Fibroblast of lung (primary cell): ENCODE measurements around the gene PDE4B. TPM values are rescaled to one million over a fixed set of nuclear protein-coding genes. Genes with fewer than 3 reads are reported as not detected.

ENCODE experiments used
- DNase-seq, 2 donors: peaks; one replicate each; pipeline versions ENCODE4 v3.0.0 to v3.0.0-alpha.2; 2010; ENCODE audit warnings: low read depth in 2 of 2
- H2AFZ ChIP-seq: 2 replicates; pipeline ENCODE4 v1.5.1; 2012; ENCODE audit warnings: low read length, control low read depth, inconsistent platforms
- H3K27ac ChIP-seq: 2 replicates; pipeline ENCODE4 v1.5.1; 2011; ENCODE audit warnings: low read length, control low read depth; ENCODE audit not compliant: insufficient read depth
- H3K27me3 ChIP-seq: 2 replicates; pipeline ENCODE4 v1.5.1; 2011; ENCODE audit warnings: mild to moderate bottlenecking, low read length; ENCODE audit not compliant: control insufficient read depth, insufficient read depth
- H3K36me3 ChIP-seq: 2 replicates; pipeline ENCODE4 v1.5.1; 2011; ENCODE audit warnings: low read length; ENCODE audit not compliant: control insufficient read depth, insufficient read depth
- H3K4me1 ChIP-seq: 2 replicates; pipeline ENCODE4 v1.5.1; 2011; ENCODE audit warnings: low read length; ENCODE audit not compliant: control insufficient read depth, insufficient read depth; ENCODE audit errors: extremely low read depth
- H3K4me2 ChIP-seq: 2 replicates; pipeline ENCODE4 v1.5.1; 2011; ENCODE audit warnings: low read length, control low read depth; ENCODE audit not compliant: insufficient read depth; ENCODE audit errors: extremely low read depth
- H3K4me3 ChIP-seq, 4 experiments: fragments of 200-600 bp in 1 of 4; sonication (generic) in 1 of 4; replicated peaks in 1 of 4; 2 replicates each; pipeline ENCODE4 v1.5.1; 2011 to 2016; ENCODE audit warnings: low read length in 4 of 4, low read depth in 3 of 4, mild to moderate bottlenecking in 3 of 4, control low read depth in 2 of 4, inconsistent platforms in 1 of 4, mixed read lengths in 1 of 4; ENCODE audit not compliant: insufficient read depth in 1 of 4; ENCODE audit errors: control extremely low read depth in 1 of 4
- H3K79me2 ChIP-seq: 2 replicates; pipeline ENCODE4 v1.5.1; 2012; ENCODE audit warnings: mild to moderate bottlenecking, low read length, inconsistent platforms; ENCODE audit not compliant: control insufficient read depth, insufficient read depth
- H3K9ac ChIP-seq: 2 replicates; pipeline ENCODE4 v1.5.1; 2011; ENCODE audit warnings: mild to moderate bottlenecking, low read length, control low read depth; ENCODE audit not compliant: insufficient read depth
- H3K9me3 ChIP-seq: 2 replicates; pipeline ENCODE4 v1.5.1; 2012; ENCODE audit warnings: low read depth, low read length; ENCODE audit not compliant: control insufficient read depth, insufficient read depth
- H4K20me1 ChIP-seq: 2 replicates; pipeline ENCODE4 v1.5.1; 2011; ENCODE audit warnings: low read length; ENCODE audit not compliant: control insufficient read depth, insufficient read depth; ENCODE audit errors: extremely low read depth
- EZH2 ChIP-seq: IDR thresholded peaks from 2 replicates; pipeline ENCODE4 v1.5.1; 2012; ENCODE audit warnings: low read length, control low read depth, mild to moderate bottlenecking; ENCODE audit errors: missing control alignments
- polyA plus RNA-seq, 2 donors: library from polyadenylated mRNA; depleted of rRNA in 1 of 2; stranded (reverse) in 1 of 2; unstranded in 1 of 2; fragments of >200 nt; gene quantifications; 2 replicates each; pipeline ENCODE4 v1.2.1, GENCODE V29; 2011 to 2012; ENCODE audit warnings: missing spikeins in 1 of 2
- total RNA-seq: library from RNA; depleted of rRNA; stranded (reverse); fragments of >200 nt; gene quantifications from 2 replicates; pipeline ENCODE4 v1.2.1, GENCODE V29; 2014
- TF ChIP-seq, protein P1 (sequence below), 2 donors: IDR thresholded peaks in 1 of 2; conservative IDR thresholded peaks in 1 of 2; 1 replicate in 1 of 2; 2 replicates in 1 of 2; pipeline ENCODE4 v1.5.1; 2011 to 2012; ENCODE audit warnings: low read length in 2 of 2, control low read depth in 1 of 2, inconsistent platforms in 1 of 2, low read depth in 1 of 2, mild to moderate bottlenecking in 1 of 2

The PDE4B gene
- total and polyA plus RNA-seq, 2 donors (not counting 1 experiment from before 2014, with no cell fraction given), result 3.7 to 19.8 TPM

DNA sequence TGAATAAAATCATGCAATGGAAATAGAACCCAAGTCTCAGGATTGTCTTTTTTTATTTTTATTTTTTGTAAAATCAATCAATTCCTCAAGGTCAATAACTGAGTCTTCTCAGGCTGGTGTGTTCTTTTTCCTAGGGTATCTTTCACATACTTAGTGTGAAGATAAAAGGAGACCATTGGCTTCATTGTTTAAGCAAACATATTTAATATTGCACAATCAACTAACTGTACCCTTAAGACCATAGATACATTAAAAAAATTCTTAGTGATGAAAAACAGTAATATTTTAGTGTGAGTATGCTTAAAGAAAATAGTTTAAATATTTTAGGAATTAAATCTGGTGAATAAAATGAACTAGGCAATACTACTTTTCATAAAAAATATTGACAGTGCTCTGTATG lies 31.4 kb downstream of the PDE4B start:
- DNase-seq, result no peak
- no peak for TF ChIP-seq EZH2
- H3K27me3 ChIP-seq, result no peaks in the 10 kb centered on the region
- no peaks in the 10 kb centered on the region for H3K36me3 ChIP-seq
- H3K9ac ChIP-seq, result no peak overlapping the region
- no peaks in the 10 kb centered on the region for H3K9me3 ChIP-seq
- no peaks in the 10 kb centered on the region for H3K79me2 ChIP-seq
- no peak overlapping the region for H3K4me3 ChIP-seq
- H3K27ac ChIP-seq, result no peak overlapping the region
- peaks cover 14% of the 10 kb centered on the region for H3K4me1 ChIP-seq
- no peaks in the 10 kb centered on the region for H4K20me1 ChIP-seq
- no peak overlapping the region for H3K4me2 ChIP-seq
- no peak overlapping the region for H2AFZ ChIP-seq

DNA sequence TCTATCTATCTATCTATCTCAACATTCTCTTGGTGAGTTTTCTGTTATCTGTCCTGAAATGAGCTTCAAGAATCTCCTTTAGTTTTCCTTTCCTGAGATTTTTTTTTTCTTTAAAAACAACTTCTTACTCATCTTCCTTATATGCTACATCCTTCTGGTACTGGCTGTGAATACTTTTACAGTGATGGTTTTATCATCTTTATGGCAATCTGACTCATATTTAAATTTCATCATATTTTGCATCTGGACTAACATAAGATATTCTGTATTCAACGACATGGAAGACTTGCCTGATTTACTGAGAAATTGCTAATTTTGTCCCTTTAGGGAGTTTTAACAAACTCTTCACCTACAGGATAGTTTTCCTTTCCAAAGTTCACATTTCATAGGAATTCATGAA lies 33.0 kb downstream of the PDE4B start:
- Histone ChIP-seq H3K27me3 (no peaks in the 10 kb centered on the region), H3K4me1 (peaks cover 16% of the 10 kb centered on the region)
- peak; percentile 77 to 85 for DNase-seq

DNA sequence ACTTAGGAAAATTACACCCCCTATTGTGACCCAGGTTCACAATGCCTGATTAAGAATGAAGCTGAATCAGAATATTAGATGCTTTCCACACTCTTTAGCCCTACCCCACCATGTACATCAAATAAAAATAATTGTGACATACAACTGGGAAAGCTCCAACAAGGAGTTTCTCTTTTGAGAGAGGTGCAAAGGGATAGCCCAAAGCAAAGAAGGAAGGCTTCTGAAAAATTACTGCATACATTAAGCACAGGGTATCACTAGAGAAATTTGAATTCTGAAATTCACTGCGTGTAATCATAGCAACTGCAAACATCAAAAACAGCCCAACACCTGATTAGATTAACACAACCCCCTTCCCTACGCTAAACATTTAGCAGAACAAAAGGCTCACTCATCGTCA lies 34.1 kb downstream of the PDE4B start:
- H3K27me3 ChIP-seq, result no peaks in the 10 kb centered on the region
- H3K9me3 ChIP-seq, result no peaks in the 10 kb centered on the region
- H3K27ac ChIP-seq, result peak overlapping the region; percentile 63
- H3K4me2 ChIP-seq, result no peak overlapping the region
- no peaks in the 10 kb centered on the region for H3K79me2 ChIP-seq
- peaks cover 15% of the 10 kb centered on the region for H3K4me1 ChIP-seq
- no peak overlapping the region for H2AFZ ChIP-seq
- no peaks in the 10 kb centered on the region for H4K20me1 ChIP-seq
- no peak overlapping the region for H3K9ac ChIP-seq
- no peak for TF ChIP-seq EZH2
- TF ChIP-seq, protein P1, sequence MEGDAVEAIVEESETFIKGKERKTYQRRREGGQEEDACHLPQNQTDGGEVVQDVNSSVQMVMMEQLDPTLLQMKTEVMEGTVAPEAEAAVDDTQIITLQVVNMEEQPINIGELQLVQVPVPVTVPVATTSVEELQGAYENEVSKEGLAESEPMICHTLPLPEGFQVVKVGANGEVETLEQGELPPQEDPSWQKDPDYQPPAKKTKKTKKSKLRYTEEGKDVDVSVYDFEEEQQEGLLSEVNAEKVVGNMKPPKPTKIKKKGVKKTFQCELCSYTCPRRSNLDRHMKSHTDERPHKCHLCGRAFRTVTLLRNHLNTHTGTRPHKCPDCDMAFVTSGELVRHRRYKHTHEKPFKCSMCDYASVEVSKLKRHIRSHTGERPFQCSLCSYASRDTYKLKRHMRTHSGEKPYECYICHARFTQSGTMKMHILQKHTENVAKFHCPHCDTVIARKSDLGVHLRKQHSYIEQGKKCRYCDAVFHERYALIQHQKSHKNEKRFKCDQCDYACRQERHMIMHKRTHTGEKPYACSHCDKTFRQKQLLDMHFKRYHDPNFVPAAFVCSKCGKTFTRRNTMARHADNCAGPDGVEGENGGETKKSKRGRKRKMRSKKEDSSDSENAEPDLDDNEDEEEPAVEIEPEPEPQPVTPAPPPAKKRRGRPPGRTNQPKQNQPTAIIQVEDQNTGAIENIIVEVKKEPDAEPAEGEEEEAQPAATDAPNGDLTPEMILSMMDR (conservative IDR thresholded peaks at IDR 0.05 in 1 of 2, IDR thresholded peaks at IDR 0.05 in 1 of 2; ENCODE audit: low read depth in 1 of 2, low read length in 2 of 2), result no peak
- no peak for DNase-seq
- no peaks in the 10 kb centered on the region for H3K36me3 ChIP-seq
- H3K4me3 ChIP-seq, result no peak overlapping the region

More for the DNA sequence above, 33.0 kb downstream of the PDE4B start:
- Histone ChIP-seq H4K20me1 (no peaks in the 10 kb centered on the region), H3K4me2 (peak overlapping the region; percentile 49), H2AFZ (no peak overlapping the region), H3K79me2 (no peaks in the 10 kb centered on the region), H3K4me3 (no peak overlapping the region), H3K9ac (no peak overlapping the region), H3K27ac (peak overlapping the region; percentile 63), H3K36me3 (no peaks in the 10 kb centered on the region), H3K9me3 (no peaks in the 10 kb centered on the region)
- TF ChIP-seq, protein P1 (conservative IDR thresholded peaks at IDR 0.05 in 1 of 2, IDR thresholded peaks at IDR 0.05 in 1 of 2; ENCODE audit: low read depth in 1 of 2, low read length in 2 of 2), result no peak
- no peak for TF ChIP-seq EZH2
